Right cardiac atrium (tissue), 5 donors: ENCODE measurements around the gene GTPBP1. TPM values are rescaled to one million over a fixed set of nuclear protein-coding genes. Genes with fewer than 3 reads are reported as not detected.

Experiments
- ATAC-seq, 2 donors: fragments of 200-7000 bp; cut with Tn5 transposase; one replicate each; pipeline versions ENCODE4 v1.8.0 to v1.9.1; 2020; ENCODE audit warnings: moderate library complexity in 2 of 2, mild to moderate bottlenecking in 1 of 2
- DNase-seq, 3 donors: peaks; one replicate each; pipeline ENCODE4 v3.0.0-alpha.2; 2020
- H3K27ac ChIP-seq: one replicate; pipeline ENCODE4 v1.5.1; 2013; ENCODE audit warnings: mild to moderate bottlenecking, low read length, control low read depth, moderate library complexity
- H3K27me3 ChIP-seq: one replicate; pipeline ENCODE4 v1.6.1; 2013; ENCODE audit not compliant: control insufficient read depth, insufficient read depth
- H3K4me1 ChIP-seq: one replicate; pipeline ENCODE4 v1.6.1; 2013; ENCODE audit warnings: low read length; ENCODE audit not compliant: control insufficient read depth, insufficient read depth
- H3K4me3 ChIP-seq: one replicate; pipeline ENCODE4 v1.5.1; 2013; ENCODE audit warnings: low read length, control low read depth
- H3K9me3 ChIP-seq: one replicate; pipeline ENCODE4 v1.6.1; 2013; ENCODE audit warnings: low read length; ENCODE audit not compliant: control insufficient read depth
- WGBS: extraction: QIAGEN DNeasy Blood & Tissue Kit; methylation state at CpG from one replicate; pipeline ENCODE4 v1.1.7; 2013; 5-methylcytosine and 5-hydroxymethylcytosine counted together
- intact Hi-C, 4 donors: fragments of 100-400 bp; cut with DNase I; formaldehyde crosslinking; loops; one replicate each; pipeline versions ENCODE4 v1.11.0 to v1.14.0; 2022 to 2023
- polyA plus RNA-seq: library from polyadenylated mRNA; stranded (reverse); fragments of 200-250 nt; gene quantifications from one replicate; pipeline ENCODE4 v1.2.3, GENCODE V29; 2013
- total RNA-seq, 4 donors: library from RNA; stranded (reverse); fragmentation: NEBNext Ultra II Directional; extraction: Animal tissue kit (Norgen Biotek cat#: 25700); gene quantifications; one replicate each; pipeline ENCODE4 v1.2.1, GENCODE V29; 2021
- donor health status: healthy with polysubstance abuse.
- donor health status: DM: no; HTN: yes; CAD: no.
- donor health status: DM: no; HTN: no; CAD: no.
- donor health status: DM: no; HTN: yes; CAD: no; lungs with severe emphysema.
- donor health status: DM: yes; HTN: yes; CAD: no.

GTPBP1 gene
- total and polyA plus RNA-seq, 5 donors, result 19.1 to 34.5 (median 29.9) TPM

- no peak for ATAC-seq
- 79% methylated on average over 15 of the region's 15 CpGs for WGBS
- Histone ChIP-seq H3K9me3 (no peaks in the 10 kb centered on the region), H3K27me3 (no peaks in the 10 kb centered on the region), H3K4me1 (peaks cover 2% of the 10 kb centered on the region), H3K4me3 (no peak overlapping the region), H3K27ac (no peak overlapping the region)
- peak in 2 of 3 donors; percentile 17 to 62 for DNase-seq
- intact Hi-C loops, result no loop called here
Observed at GRCh38 chr22:38735465-38736256, 29.9 kb downstream of the GTPBP1 start.

- peaks cover 2% of the 10 kb centered on the region for H3K4me1 ChIP-seq
- H3K27me3 ChIP-seq, result no peaks in the 10 kb centered on the region
- WGBS, result 89% methylated on average over 7 of the region's 7 CpGs
- no peaks in the 10 kb centered on the region for H3K9me3 ChIP-seq
- intact Hi-C loops, result no loop called here
- H3K27ac ChIP-seq, result no peak overlapping the region
- H3K4me3 ChIP-seq, result no peak overlapping the region
- ATAC-seq (no peak), DNase-seq (no peak)
Observed at GRCh38 chr22:38736257-38736570, 30.5 kb downstream of the GTPBP1 start.

DNA sequence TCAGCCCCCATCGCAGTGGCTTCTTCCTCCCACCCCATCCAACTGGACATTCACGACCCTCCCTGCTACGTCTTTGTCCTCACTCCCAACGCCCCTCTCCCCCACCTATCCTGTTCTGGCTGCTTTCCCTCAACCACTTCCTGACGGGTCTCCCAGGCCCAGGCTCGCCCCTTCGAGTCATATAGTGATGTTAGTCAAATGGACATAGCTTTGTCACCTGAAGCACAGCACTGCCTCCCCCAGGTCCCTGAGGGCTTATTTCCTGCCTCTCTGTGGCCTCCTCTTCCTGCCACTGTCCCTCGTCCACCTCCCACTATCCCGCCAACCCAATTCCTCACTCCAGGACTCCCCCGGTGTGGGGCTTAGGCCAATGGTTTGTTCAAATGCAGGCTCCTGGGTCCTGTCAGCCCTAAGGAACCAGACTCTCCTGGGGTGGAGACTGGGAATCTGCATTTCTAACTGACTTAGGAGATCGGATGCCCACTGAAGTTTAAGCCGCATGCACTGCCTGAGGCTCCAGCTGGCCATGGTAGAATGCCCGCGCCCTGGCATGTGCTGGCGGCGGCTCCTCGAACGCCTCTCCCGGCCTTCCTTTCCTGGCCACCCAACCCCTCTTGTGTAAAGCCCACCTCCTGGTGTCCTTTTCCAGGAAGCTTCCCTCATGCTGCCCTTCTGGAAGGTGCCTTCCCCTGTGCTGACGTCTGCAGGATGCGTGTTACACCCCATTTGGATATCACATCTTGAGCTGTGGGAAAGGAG is 31.7 kb downstream of the GTPBP1 start:
- H3K27ac ChIP-seq, result no peak overlapping the region
- WGBS, result 79% methylated on average over 21 of the region's 21 CpGs
- H3K4me1 ChIP-seq, result peaks cover 2% of the 10 kb centered on the region
- intact Hi-C loops, result no loop called here
- no peaks in the 10 kb centered on the region for H3K9me3 ChIP-seq
- DNase-seq, result peak in 1 of 3 donors; percentile 11
- H3K27me3 ChIP-seq, result no peaks in the 10 kb centered on the region
- no peak for ATAC-seq
- H3K4me3 ChIP-seq, result no peak overlapping the region

GRCh38 chr22:38738475-38739070 is 32.8 kb downstream of the GTPBP1 start:
- H3K4me3 ChIP-seq, result no peak overlapping the region
- DNase-seq (peak in 2 of 3 donors; percentile 9 to 41), ATAC-seq (no peak)
- intact Hi-C loops, result no loop called here
- 95% methylated on average over 18 of the region's 18 CpGs for WGBS
- H3K9me3 ChIP-seq, result no peaks in the 10 kb centered on the region
- no peaks in the 10 kb centered on the region for H3K4me1 ChIP-seq
- H3K27me3 ChIP-seq, result no peaks in the 10 kb centered on the region
- no peak overlapping the region for H3K27ac ChIP-seq

- intact Hi-C loops, result no loop called here
- Histone ChIP-seq H3K4me1 (no peaks in the 10 kb centered on the region), H3K9me3 (no peaks in the 10 kb centered on the region), H3K27ac (no peak overlapping the region), H3K27me3 (no peaks in the 10 kb centered on the region), H3K4me3 (no peak overlapping the region)
- WGBS, result 89% methylated on average over 20 of the region's 20 CpGs
- DNase-seq, result peak; percentile 12 to 56 (median 15)
- peak in 1 of 2 donors; percentile 4 for ATAC-seq
Observed at GRCh38 chr22:38739300-38740055, 33.7 kb downstream of the GTPBP1 start.

DNA sequence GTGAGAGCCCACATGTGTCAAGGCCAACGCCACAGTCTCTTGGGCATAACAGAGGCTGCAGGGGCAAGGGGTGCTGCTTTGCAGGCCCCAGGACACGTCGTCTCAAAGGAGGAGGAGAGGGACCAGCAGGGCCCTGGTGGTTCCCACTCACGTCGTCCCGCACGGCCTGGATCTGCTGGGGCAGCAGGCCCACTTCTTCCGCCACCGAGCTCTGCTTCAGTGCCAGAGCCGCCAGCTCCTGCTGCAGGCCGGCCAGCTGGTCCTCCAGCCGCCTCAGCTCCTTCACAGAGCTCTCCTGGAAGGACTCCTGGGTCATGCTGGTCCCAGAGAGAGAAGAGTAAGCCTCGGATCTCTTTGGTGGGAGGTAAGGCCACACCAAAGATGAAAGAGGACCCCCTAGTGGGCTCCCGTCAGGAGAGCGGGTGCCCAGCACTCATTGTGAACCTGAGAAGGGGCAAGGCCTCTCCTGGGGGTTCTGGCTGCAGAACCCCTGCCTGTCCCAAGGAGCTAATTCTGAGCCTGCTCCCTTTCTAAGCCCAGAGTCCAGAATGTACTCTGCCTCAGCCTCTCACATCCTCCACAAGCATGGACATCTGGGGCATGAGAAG is 34.5 kb downstream of the GTPBP1 start:
- no peaks in the 10 kb centered on the region for H3K9me3 ChIP-seq
- no peaks in the 10 kb centered on the region for H3K27me3 ChIP-seq
- ATAC-seq, result no peak
- no peak overlapping the region for H3K4me3 ChIP-seq
- no peak overlapping the region for H3K27ac ChIP-seq
- whole genome bisulfite sequencing, result 85% methylated on average over 15 of the region's 15 CpGs
- no peaks in the 10 kb centered on the region for H3K4me1 ChIP-seq
- intact Hi-C loops, result no loop called here
- DNase-seq, result peak; percentile 7 to 33 (median 31)

DNA sequence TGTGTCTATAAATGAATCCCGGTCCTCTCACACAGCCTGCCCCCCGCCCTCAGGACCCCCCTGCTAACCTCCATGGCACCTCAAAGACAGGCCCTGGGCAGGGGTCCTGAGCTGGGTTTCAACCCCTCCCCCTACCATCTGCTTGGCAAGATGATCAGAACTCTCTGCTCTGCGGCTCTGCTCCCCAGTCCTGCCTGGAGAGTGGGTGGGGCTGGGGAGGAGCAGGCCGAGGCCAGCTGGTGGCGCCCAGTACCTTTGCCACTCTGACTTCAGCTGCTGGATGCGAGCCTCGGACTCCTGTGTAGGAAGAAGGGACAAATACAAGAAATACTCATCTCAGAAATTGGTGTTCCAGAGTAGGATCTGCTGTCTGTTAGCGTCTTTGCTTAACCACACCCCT is 35.0 kb downstream of the GTPBP1 start:
- peak; percentile 7 to 44 (median 25) for DNase-seq
- no peak for ATAC-seq
- WGBS, result 85% methylated on average over 8 of the region's 8 CpGs
- H3K4me1 ChIP-seq, result no peaks in the 10 kb centered on the region
- intact Hi-C loops, result no loop called here
- no peaks in the 10 kb centered on the region for H3K27me3 ChIP-seq
- no peaks in the 10 kb centered on the region for H3K9me3 ChIP-seq
- no peak overlapping the region for H3K27ac ChIP-seq
- no peak overlapping the region for H3K4me3 ChIP-seq

- intact Hi-C loops, result no loop called here
- WGBS, result 90% methylated on average over 9 of the region's 9 CpGs
- Histone ChIP-seq H3K27me3 (no peaks in the 10 kb centered on the region), H3K4me3 (no peak overlapping the region), H3K9me3 (no peaks in the 10 kb centered on the region), H3K27ac (no peak overlapping the region), H3K4me1 (no peaks in the 10 kb centered on the region)
- peak; percentile 10 to 34 (median 27) for DNase-seq
- ATAC-seq, result no peak
Observed at GRCh38 chr22:38741166-38741565, 35.4 kb downstream of the GTPBP1 start.

DNA sequence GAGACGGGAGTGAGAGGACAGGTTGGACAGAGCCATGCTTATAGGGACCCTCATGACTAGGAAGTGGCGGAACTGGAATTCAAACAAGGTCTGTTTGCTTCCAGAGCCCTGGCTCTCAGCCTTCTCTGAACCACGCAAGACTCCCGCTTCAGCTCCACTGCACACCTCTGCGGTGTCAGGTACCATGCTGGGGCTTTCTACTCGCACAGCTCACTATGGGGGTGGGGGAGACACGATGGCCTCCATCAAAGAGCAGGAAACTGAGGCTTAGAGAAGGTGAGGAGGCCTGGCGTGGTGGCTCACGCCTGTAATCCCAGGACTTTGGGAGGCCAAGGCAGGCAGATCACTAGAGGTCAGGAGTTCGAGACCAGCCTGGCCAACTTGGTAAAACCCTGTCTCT is 35.8 kb downstream of the GTPBP1 start:
- no peak overlapping the region for H3K4me3 ChIP-seq
- H3K27me3 ChIP-seq, result no peaks in the 10 kb centered on the region
- no peaks in the 10 kb centered on the region for H3K9me3 ChIP-seq
- H3K27ac ChIP-seq, result no peak overlapping the region
- H3K4me1 ChIP-seq, result no peaks in the 10 kb centered on the region
- 94% methylated on average over 10 of the region's 10 CpGs for WGBS
- intact Hi-C loops, result no loop called here
- no peak for ATAC-seq
- DNase-seq, result peak in 2 of 3 donors; percentile 6 to 22

DNA sequence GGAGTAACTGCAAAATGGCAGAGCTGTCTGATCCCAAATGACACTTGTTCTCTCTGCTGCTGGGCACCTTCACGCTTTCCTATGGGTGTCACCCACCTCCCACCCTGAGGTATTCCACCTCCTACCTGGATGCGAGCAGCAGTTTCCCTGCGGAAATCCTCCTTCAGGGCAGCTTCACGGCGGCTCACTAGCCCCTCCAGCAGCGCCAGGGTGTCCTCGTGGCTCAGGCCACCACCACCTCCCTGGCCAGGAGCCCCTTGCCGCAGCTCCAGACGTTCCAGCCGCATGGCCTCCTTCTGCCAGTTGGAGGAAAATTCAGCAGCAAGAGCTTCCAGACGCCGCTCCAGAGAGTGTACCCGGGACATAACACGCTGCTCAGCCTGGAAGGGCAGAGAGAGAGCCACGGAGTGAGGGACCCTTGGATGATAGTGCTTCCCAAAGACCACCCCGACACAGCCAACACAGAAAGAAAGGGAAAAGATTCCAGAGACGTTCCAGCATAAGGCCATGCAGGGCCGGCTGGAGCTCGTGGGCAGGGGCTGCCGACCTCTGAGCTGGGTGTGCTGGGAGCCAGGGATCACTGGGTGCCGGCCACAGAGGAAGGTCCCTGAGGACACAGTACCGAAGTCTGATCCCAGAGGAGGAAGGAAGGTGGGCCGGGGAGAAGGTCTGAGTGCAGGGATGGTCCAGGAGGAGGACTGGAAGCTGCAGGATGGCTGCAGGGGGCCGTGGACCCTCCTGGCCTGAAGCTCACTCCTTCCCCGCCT is 36.6 kb downstream of the GTPBP1 start:
- peak; percentile 6 to 43 (median 33) for DNase-seq
- Histone ChIP-seq H3K9me3 (no peaks in the 10 kb centered on the region), H3K27me3 (no peaks in the 10 kb centered on the region), H3K27ac (no peak overlapping the region), H3K4me1 (no peaks in the 10 kb centered on the region), H3K4me3 (no peak overlapping the region)
- intact Hi-C loops, result no loop called here
- WGBS, result 93% methylated on average over 25 of the region's 25 CpGs
- no peak for ATAC-seq
